Renal pelvis (tissue), 4 donors: ENCODE results near the gene ELP2. TPM values are rescaled to one million over a fixed set of nuclear protein-coding genes. Genes with fewer than 3 reads are reported as not detected.
"Not testable (repeated sequence)": the region's sequence is repeated elsewhere in the genome, so short reads cannot be mapped to it uniquely, and the experiment has no call there.

ENCODE experiments used
- DNase-seq: peaks from one replicate; pipeline ENCODE4 v3.0.0-alpha.2; 2013
- polyA plus RNA-seq, 3 donors: library from polyadenylated mRNA; unstranded; fragments of 120-200 nt; gene quantifications; one replicate each; pipeline ENCODE4 v1.2.1, GENCODE V29; 2013; ENCODE audit not compliant: insufficient read length in 3 of 3

The ELP2 gene
- polyA plus RNA-seq, 3 donors, result 79.9 to 121 (median 116) TPM

DNA sequence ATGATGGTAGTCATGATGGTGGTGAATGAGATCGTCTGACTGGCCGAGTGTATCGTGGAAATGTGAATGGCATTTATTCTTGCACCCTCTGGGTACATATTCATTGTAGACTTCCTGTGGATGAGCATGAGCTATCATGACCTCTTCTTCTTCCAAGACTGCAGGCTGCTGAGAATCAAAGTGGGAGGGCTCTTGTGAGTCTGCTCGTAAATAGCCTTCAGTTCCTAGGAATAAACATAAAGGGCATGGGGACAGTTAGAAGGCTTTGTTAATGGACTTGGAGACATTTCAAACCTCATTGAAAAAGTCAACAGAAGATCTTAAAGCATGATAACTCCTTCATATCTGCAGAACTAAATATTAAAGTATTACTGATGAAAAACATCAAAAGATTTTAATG is 15.4 kb upstream of the ELP2 start:
- DNase-seq, result no peak

DNA sequence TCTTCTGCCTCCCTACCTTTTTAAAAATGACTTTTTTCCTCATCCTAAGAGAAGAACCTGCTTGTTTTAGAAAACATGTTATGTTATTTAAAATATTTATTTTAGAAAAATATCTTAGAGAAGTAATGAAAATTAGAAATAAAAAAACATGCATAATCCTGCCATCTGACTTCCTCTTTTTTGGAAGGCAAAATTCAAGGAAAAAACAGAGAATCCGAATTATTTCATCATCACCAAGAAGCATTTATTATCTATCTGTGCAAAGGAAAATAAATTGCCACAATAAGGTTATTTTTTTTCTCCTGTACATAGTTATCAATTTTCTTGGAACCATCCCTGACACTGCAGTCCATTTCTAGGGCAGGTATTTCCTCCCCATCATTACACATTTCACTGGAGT is 15.0 kb upstream of the ELP2 start:
- DNase-seq, result no peak

DNA sequence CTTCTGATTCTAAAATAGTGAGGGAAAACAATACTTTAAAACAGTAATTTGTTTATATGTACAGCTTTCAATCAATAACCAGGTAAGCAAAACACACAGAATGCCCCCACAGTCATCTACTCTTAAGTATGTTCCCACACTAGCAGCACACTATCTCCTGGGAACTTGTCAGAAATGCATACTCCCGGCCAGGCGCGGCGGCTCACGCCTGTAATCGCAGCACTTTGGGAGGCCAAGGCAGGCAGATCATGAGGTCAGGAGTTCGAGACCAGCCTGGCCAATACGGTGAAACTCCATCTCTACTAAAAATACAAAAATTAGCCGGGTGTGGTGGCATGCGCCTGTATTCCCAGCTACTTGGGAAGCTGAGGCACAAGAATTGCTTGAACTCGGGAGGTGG is 12.9 kb upstream of the ELP2 start:
- not testable (repeated sequence) for DNase-seq

DNA sequence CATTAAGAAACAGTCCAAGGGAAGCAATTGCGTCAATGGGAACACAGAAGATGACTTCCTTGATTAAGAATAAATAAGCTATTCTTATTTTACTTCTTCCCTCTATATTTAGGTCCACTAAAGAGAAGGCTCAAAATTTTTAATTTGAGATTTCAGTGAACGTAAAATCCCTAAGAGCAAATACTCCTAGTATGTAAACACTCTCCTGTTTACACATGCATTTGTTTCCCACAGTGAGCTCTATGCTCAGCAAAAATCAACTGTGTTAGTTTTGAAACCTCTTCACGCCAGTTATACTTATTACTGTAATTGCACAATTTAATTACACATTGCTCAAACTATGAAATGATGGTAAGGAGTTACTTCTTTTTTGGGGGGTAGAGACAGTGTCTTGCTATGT is 9.4 kb upstream of the ELP2 start:
- DNase-seq, result no peak

DNA sequence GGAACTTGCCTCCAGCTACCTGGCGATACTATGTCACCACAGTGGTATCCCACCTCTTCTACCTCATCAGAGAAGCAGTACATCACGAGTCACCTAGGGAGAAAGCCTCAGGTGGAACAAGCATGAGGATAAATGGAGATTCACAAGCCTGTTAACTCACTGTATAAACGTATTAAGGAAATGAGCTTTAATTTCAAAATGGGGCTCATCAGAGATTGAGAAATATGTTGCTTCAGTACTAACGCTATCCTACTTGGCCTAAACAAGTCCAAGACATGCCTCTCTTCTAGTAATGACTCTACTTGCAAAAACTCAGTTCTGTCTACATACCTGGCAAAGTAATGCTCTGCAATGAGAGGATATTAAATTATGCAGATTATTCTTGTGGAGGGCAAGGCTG is 4.9 kb upstream of the ELP2 start:
- no peak for DNase-seq

DNA sequence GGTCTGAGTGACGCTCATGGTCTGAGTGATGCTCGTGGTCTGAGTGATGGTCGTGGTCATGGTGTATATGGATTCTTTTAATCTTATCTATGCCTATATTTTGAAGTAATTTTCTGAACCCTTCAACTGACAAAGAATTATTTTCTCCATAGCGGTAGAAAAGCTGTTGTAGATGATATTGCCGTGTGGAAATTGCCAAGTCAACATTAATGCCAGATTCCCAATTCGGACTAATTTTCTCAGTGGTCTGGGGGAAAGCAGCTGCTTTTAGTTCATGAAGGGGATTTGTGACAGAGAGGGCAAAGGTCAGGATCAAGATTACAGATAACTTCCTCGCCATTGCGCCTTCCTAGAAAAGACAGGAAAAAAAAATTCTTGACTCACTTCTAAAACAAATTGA is 3.0 kb upstream of the ELP2 start:
- DNase-seq, result no peak

DNA sequence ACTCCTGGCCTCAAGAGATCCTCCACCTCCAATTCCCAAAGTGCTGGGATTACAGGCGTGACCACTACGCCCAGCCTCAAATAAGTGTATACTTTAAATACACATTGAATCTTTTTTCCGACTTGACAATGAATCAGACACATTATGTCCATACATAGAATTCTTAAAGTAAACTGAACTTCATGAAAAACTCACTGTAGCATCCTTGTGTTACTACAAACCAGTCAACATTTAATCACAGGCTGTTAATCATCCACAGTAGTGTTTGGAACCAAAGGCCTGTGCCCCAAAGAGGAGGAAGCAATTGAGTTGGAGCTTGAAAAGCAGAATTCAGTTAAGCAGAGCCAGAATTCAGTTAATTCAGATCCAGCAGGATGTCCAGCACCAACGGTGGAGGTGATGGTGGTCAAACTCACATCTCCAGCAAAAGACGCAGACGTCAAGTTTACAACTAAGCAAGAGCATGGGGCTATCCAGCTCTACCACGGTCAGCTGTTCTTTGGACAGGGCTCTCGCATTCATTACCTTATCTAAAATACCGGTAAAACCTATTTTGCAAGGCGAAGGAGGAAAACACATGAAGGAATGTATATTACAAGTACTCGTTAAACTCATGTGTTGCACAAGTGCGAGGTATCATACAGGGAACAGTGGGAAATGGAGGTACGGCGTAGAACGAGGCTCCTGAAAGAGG is 1.7 kb upstream of the ELP2 start:
- peak; percentile 17 for DNase-seq

DNA sequence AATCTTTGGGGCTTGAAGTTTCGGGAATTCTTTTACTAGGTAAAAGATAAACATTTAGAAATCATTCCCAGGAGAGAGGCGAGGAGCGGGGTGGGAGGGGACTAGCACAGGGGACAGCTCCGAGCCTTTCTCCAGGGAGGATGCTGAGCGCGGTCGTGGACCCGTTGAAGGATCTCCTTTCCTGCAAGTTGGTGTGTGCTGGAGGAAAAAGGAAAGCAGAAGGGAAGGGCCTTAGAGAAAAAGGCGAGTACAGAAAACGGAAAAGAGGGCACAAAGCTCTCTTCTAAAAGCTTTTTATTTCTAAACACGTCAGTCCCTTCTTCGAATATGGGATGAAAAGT is 1.2 kb upstream of the ELP2 start:
- peak; percentile 28 for DNase-seq

DNA sequence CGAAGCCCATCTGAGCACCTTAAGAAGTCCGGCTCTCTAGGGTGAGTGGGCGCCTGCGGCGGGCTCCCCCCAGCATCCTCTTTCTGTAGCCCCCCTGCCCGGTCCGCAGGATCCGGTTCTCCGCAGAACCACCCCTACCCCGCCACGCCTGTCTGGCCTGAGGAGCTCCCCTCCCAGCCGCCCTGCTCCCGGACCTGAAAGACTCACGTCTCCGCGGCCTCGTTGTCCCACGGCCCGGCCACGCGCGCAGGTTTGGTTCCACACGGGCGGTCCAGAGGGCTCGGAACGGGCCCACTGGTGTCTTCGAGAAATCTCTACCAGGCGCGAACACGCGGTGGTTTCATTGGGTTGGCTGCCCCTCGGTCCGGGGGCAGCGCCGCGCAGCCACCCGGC is 796 bp upstream of the ELP2 start:
- DNase-seq, result no peak

DNA sequence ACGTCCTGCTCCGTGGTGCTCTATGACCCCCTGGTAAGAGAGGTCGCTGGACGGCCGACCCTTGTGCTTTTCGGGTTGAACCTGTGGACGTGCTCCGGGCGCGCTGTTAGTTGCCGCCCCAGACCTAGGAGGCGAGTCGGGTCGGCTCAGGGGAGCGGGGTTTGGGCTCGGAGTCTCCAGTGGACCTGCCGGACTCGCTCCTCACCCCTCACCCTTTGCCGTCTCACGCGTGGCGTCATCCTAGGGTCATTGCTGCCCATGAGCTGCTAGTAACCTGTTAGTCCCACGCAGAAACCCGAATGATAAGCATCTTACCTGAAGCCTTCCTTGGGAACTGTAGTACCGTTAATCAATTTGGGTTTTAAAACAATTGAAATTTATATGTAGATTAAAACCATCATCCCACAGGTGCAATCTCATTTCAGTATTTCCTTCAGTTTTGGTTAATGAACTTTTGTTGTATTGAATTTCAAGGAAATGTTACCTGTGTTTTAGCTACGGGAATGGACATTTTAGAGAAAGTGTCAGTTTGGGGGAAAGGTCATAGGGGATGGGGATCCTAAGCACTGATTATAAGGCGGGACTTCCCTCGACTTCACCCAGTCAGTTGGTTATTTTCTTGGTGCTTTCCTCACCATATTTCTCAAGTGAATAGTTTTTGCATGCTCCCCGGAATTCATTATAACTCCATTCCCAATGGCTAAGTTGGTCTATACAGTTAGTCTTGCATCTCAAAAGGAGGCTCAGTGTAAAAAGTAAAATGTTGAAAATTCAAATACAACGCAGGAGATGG is 536 bp downstream of the ELP2 start:
- DNase-seq, result peak; percentile 1

DNA sequence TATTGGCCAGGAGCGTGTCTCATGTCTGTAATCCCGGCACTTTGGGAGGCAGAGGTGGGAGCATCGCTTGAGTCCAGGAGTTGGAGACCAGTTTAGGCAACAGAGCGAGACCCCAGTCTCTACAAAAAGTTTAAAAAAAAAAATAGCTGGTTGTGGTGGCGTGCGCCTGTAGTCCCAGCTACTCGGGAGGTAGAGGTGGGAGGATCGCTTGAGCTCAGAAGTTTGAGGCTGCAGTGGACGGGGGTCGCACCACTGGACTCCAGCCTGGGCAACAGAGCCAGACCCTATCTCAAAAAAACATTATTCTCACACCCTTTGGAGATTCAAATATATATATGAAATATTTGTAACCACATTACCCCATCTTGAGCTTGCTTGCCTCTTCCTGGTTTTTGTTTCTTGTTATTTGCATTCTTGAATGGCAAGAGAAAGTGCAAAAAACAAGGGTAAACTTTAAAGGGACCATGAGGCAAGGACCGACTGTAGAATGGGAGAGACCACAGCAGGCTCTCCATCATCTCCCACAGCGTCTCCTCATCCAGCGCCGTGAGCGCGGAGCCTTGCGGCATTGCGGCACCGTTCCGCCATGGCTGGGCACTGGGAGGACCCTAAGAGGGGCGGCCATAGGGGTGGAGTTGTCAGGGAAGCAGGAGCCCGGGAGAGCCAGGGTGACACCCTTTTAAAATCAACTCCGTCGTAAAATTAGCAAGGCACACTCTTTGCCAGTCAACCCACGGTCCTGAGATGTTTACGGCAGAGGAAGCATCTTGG is 1.4 kb downstream of the ELP2 start:
- no peak for DNase-seq

DNA sequence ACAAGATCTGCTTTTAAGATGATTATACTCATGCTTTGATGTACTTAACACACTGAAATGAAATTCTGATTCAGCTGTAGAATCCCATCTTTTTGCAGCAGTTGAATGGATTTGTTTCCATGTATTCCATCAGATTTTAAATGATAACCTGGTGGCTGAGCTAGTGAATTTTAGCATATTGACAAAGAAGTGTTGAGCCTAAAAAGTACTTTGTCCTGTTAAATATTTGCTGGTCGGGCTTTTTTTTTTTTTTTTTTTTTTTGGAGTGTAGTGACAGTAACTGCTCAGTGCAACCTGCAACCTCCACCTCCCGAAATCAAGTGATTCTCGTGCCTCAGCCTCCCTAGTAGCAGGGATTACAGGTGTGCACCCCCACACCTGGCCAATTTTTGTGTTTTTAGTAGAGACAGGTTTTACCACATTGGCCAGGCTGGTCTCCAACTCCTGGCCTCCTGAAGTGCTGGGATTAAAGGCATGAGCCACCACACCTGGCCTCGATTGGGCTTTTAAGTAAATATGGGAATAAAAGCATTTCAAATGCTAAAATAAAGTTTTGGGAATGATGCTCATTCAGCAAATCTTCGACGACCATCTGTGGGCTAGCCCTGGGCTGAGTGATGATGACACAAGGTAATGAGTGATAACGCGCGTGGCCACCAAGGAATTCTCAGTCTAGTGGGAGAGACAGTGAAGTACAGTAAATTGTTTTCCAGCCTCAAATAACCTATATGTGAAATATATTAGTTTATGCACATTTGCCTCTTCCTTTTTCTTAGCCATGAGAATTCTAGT is 2.2 kb downstream of the ELP2 start:
- no peak for DNase-seq

DNA sequence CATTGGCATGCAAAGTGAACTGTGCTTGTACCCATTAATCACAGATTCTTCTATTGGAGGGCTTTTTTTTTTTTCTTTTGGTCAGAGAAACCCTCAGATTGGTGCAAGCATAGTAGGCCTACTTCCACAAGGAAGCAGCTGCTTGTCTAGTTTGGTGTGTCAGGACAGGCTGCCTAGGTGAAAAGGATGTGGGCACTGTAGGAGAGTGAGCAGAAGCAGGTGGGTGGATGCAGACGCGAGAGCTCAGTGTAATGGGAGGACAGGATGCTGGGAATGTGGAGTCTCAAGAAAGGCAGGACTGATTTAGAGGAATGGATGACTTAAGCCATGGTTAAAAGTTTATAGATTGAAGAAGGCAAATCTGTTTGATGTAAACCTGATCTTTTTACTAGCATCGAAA is 3.1 kb downstream of the ELP2 start:
- DNase-seq, result no peak

DNA sequence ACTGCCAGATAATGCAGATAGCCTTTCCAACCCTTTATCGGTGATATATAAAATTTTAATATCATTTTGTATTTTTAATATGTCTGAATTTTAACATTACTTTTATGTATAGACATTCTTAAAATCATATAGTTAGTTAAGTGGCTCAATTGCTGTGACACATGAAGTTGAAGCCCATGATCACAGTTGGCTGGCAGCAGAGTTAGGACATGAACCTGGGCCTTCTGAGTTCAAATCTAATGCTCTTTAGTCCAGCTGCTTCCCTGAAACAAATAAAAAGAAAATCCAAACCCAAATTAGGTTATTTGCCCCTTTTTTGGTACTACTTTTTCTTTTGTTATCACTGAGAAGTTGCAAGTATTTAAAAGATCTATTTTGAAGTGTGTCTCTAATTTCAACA is 5.6 kb downstream of the ELP2 start:
- no peak for DNase-seq

DNA sequence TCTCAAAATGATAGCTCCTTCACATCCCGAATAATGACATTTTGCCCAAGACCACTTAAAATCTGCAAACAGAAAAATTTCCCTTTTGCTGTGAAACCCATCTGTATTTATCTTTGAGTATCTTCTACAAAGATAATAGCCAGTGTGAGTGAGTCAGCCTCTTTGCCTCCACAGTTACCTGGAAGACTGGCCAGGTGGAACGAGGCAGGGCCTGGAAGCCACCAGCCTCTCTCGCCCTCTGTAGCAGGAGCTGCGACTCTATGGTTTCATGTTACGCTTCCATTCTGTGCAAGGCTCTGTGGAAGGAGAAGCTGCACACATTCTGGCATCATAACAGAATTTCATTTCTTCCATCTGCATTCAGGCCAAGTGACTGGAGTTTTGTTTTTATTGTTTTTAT is 9.5 kb downstream of the ELP2 start:
- peak; percentile 9 for DNase-seq

DNA sequence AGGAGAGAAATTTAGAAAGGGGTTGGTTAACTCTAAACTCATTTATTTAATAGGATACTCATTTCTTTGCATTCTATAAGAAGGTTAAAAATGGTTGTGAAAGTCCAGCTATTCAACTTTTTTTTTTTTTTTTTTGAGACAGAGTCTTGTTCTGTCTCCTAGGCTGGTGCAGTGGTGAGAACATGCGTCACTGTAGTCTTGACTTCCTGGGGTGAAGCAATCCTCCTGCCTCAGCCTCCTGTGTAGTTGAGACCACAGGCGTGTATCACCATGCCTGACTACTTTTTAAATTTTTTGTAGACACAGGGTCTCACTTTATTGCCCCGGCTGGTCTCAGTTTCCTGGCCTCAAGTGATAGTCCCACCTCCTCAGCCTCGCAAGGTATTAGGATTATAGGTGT is 11.9 kb downstream of the ELP2 start:
- DNase-seq, result no peak

DNA sequence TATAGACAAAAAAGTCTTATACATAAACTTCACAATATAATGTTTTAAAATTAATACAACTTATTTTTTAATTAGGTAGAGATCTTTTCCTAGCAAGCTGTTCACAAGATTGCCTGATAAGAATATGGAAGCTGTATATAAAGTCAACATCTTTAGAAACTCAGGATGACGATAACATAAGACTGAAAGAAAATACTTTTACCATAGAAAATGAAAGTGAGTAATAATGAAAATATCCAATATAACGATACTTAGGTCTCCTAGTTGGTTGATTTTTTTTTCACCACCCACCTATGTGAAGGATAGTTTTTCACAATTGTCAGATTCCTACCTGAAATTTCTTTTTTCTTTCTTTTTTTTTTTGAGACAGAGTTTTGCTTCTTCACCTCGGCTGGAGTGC is 13.1 kb downstream of the ELP2 start:
- DNase-seq, result no peak

DNA sequence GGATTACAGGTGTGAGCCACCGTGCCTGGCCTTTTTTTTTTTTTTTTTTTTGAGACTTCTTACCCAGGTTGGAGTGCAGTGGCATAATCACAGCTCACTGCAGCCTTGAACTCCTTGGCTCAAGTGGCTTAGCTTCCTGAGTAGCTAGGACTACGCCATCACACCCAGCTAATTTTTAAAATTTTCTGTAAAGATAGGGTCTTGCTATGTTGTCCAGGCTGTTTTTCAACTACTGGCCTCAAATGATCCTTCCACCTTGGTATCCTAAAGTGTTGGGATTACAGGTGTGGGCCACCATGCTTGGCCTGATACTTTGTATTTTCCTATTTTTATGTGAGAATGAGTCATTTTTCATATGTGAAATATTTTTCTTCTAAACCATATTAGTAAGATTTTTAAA is 13.7 kb downstream of the ELP2 start:
- DNase-seq, result no peak

DNA sequence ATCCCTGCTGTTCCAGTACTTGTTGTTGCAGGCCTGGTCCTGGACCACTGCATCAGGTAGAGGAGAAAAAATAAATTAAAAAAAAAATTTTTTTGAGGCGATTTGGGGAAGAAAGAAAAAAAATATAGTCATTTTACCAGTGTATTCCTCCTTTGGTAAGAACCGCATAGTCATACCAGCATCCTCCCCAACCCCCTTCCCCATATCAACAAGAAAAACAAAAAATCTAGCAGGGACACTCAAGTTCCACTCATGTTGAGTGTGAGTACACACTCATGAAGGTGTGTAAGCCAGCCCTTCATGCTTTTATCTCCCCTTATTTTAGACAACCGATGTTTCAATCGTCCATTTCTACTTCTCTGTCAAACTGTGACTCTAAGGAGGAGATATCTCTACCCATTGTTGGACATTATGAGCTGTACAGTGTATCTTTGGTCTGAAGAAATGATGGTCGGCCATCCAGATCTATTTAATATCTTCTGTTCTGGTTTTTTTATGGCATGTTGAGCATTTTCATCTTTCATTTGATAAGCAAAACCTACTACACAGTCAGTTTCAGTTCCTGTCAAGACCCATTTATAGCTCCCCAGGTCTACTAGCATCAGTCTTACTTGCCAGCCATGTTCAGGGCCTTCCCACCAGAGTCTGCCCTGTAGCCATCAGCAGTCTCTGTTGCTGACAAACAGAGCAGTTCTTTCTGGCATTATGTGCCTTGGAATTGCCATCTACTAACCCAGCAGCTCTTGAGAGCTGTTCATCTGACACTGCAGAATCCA is 20.0 kb downstream of the ELP2 start:
- DNase-seq, result no peak

DNA sequence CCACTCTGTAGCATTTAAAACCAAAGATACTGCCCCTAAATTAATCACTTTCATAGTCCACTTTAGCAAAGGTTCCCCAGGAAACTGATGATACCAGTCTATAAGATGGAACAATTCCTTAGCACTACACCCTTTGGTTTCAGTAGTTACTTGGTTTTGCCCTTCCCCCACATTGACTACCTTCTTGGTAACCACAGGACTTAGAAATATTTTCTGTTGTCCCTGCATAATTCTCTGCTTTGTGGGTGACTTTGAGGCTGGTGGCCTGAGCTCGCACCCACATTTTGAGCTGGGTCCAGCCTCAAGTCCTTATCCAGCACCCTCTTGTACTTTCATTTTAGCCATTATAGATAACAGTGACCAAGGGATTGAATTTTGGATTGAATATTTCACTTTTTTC is 23.1 kb downstream of the ELP2 start:
- no peak for DNase-seq

DNA sequence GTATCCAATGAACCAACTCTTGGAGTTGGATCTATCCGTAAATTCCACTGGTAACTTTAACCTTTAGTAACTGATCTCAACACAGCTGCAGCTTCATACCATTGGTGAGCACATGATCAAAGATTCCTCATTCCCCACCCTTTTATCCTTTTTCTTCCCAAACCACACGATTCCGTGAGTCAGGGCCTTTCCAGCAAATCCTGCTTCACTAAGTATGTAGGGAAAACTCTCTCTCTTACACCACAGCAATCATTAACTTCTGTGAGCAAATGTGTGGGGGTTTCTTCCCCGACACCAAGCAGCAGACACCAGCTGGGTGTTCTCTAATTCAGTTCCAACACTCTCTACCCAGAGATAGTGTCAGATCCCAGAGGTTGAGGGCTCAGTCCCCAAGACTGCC is 23.5 kb downstream of the ELP2 start:
- peak; percentile 12 for DNase-seq

DNA sequence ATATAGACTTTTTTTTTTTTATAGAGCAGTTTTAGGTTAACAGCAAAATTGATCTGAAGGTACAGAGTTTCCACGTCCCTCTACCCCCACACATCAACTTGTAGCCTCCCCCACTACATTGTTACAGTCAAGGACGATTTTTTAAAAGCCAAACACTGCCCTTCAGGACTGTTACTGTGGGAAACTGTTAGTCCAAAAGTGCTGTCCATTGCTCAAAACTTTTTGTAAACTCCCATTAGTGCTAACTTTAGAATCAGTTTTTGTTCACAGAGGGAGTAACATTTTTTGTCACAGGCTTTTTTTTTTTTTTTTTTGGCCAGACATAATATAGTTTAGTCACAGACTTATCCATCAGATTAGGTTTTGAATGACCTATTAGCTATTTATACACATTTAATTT is 24.1 kb downstream of the ELP2 start:
- no peak for DNase-seq
